OCI-LY1 (cell line): ENCODE data around the gene ARHGDIG.

Experiments used
- CTCF ChIP-seq: fragments of 200-600 bp; sonication (generic), shearing (Covaris generic); IDR thresholded peaks from 2 replicates; pipeline ENCODE4 v1.5.1; 2017; ENCODE audit warnings: mild to moderate bottlenecking, antibody characterized with exemption, low read length, moderate library complexity, mixed read lengths
- EZH2 ChIP-seq: fragments of 200-600 bp; sonication (generic), shearing (Covaris generic); IDR thresholded peaks from 2 replicates; pipeline ENCODE4 v1.8.0; 2017; ENCODE audit warnings: borderline replicate concordance, mixed run types, mild to moderate bottlenecking, antibody characterized with exemption, low read length, moderate library complexity, mixed read lengths

- TF ChIP-seq CTCF (no peak), EZH2 (no peak)
These were observed 27.4 kb downstream of the ARHGDIG start for GRCh38 chr16:307691-308312.
